HTR-8/SVneo (cell line): ENCODE measurements around the gene SFMBT2.

Experiments
- DNase-seq: peaks from one replicate; pipeline ENCODE4 v3.0.0; 2011; ENCODE audit warnings: low spot score, mixed read lengths; ENCODE audit not compliant: insufficient read length
- FAIRE-seq: peaks from 2 replicates; lab custom pipeline; 2011; peaks lifted over from hg19 to GRCh38; lab: Jason Lieb, UNC

The SFMBT2 gene

DNA sequence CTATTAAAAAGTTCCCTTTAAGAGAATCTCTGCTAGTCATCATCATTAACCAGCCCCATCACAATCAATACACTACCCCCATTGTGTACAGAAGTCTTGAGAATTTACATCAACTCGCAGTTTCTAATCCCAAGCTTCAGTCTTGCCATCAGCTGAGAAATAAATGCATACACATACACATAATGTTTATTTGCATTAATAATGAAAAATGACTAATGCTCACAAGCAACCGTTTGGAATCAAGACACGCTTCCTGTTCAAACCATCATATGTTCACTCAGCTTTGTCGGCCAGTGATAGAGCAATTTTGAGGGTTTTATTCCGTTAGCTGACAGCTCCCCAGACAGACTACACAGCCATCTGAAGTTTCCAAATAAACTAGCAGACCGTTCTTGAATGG lies 287.1 kb downstream of the SFMBT2 start:
- FAIRE-seq (no peak), DNase-seq (no peak)

DNA sequence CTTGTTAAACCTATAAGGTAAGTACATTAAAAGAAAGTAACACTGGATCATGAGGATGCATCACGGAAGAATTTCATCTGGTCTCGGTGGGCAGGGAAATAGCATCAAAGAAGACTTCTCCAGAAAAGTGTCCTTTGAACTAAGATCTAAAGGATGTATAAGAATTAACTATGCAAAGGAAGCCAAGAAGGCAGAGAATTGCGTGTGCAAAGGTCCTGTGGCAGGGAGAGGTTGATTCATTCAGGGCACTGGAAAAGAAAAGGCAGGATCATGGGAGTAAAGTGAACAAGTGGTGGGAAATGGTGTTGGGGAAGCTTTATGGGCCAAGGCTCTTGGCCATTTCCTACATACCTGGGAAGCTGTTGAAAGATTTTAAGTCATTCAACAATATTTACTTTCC lies 288.3 kb downstream of the SFMBT2 start:
- DNase-seq (no peak), FAIRE-seq (no peak)

DNA sequence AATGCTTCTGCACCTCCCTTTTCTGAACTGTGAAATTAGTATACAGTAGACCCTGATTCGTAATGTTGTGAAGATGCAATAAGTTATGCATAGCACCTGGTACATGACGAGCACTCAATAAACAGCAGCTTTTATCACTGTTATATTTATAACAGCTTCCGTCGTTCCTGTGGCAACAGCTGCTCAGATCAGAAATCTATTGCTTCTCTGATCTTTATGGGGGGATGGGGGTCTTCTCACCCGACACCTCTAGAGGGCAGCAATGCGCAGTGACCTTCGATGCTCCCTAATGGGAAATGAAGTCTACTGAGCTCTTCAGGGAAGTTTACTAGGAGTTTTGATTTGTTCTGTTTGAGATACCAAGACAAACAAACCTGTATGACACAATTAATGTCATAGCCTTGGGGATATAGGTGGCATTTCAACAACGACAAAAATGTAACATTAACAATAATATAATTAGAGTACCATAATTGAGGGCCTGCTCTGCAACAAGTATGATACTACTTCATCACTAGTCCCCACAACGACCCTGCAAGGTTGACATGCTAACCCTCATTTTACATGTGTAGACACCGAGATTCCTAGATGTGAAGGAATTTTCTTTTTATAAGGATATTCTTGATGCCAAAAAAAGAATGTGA lies 289.6 kb downstream of the SFMBT2 start:
- DNase-seq (peak; percentile 62), FAIRE-seq (no peak)

DNA sequence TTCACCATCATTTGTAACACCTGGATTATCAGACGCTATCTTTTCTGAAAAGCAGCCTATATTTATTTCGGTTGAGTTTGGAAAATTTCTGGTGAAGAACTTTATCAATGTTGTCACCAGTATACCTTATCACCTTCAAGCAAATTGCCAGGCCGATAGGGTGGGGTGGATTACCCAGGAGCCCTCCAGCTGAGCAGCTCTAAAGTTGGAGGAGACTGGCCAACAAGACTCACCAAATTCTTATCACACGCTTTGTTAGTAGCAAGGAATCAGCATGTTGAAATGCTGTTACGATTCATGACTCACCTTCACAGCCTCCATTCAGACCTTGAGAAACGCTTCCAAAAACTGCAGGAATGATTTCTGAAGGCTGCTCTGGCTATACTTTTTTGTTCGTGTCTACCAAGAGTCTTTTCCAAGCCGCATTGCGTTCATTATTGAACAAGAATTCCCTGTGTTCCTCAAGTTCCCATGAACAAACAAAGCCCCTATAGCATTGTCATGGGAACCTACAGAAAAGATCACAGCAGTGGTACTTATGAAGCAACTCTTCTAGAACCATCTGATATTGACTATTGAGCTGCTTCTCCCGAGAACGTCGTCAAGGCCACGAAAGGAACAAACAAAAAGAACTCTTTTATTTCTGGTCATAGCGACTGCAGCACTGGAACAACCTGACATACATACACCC lies 291.4 kb downstream of the SFMBT2 start:
- FAIRE-seq (no peak), DNase-seq (no peak)

DNA sequence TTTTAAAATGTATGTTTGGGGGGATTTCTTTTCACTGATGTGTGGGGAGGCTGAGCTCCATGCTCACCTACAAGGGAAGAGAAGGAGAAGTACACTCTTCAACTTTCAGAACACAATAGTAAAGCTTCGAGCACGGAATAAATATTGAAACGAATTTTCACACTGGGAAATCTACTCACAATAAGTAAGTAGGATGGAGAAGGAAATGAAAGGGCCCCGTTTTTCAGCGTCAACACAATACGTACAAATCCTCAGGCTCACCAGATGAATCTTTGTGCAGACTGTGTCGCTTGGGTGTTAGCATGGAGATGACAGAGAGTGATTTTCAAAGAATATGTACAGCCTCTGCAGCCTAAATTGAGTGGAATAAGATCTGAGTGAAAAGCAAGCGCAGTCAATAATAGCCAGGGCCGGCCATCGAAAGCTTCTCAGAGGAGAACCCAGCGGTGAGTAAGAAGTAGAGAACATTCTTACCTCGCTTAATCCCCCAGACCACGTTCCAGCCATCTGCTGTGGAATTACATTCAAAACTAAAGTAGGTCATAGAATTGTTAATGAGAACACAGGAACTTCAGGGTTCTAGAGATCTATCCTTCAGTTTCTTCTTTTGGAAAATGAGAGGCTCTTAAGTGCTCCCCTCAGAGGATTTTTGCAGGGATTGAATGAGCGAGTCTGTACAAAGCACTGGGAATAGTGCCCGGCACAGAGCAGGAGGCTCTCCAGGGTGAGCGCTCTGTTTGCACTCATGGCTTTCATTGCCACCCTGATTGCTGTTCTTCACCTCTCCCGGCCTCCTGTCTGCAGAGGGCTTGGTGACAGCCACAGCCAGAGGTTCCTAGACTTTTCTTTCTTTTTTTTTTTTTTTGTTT lies 292.8 kb downstream of the SFMBT2 start:
- FAIRE-seq (no peak), DNase-seq (no peak)

DNA sequence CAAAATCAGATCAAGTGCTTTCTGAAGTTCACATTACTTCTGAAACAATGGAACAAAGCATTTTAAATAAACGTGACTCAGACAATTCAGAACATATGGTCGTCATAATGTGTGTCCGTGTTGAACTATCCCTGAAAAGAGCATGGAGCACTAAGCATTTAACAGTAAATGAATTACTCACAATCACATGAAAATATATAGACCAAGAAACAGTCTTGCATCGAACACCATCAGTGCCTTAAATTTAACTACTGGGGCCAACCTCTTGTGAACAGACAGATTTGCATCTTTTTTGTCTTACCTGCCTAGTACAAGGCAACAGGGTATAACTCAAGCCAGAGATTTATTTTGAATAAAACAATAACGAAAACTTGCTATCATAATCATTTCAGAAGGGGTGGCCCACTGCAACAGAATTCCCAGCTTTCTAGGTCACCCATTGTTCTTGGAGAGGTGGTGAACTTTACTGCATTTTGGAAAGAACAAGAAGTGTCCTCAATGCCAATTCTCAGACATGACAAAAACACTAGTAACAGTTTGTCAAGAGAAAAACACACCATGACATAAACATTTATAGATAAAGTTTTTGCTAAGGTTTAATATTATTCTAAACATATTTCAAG lies 293.5 kb downstream of the SFMBT2 start:
- no peak for FAIRE-seq
- DNase-seq: no peak

DNA sequence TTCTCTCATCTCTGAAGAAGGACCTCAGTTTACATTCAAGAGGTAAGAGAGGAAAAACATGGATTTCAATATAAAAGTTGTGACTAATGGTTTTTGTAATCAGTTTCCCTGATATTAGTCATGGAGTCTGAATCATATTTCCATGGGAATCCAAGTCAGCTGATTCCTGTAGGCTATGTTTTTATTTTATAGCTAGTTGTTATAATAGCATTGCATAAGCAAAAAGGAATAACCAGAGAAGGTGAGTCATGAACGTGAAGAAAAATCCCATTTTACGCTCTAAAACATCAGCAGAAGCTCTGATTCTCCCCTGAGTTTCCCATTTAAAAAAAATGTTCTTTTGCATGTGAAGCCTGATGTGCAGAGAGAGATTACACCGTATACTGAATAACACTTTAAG lies 299.3 kb downstream of the SFMBT2 start:
- FAIRE-seq (no peak), DNase-seq (peak; percentile 36)

DNA sequence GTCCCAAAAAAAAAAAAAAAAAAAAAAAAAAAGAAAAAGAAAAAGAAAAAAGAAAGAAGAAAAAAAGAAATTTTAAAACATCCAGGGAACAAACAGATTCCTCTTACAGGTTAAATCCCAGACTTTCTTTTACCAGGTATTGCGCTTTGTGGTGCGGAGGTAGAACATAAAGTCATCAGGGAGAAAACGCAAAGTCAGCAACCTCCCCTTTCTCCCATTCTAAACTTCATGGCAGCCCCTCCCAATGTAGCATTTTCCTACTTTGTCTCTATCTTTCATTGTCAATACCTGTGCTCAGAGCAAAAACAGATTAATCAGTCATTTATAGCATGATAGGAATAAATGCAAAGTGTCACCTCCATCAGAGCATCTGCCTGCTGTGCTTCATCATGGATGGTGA lies 299.7 kb downstream of the SFMBT2 start:
- FAIRE-seq: no peak

More for the DNA sequence above, 299.7 kb downstream of the SFMBT2 start:
- no peak for DNase-seq
